Activated B cell treated with CpG ODN at 0.5 μM for 24 hours (primary cell): ENCODE results near the gene DMAC2L. TPM values are rescaled to one million over a fixed set of nuclear protein-coding genes. Genes with fewer than 3 reads are reported as not detected.
"Not testable (repeated sequence)": the region's sequence is repeated elsewhere in the genome, so short reads cannot be mapped to it uniquely, and the experiment has no call there.

Source experiments
- ATAC-seq: fragments of 200-7000 bp; cut with Tn5 transposase; one replicate; pipeline ENCODE4 v1.10.0; 2021; ENCODE audit warnings: low read depth, mild to moderate bottlenecking, moderate library complexity
- CTCF ChIA-PET: fragments of 350-600 bp; sonication (Branson Sonifier 250); formaldehyde crosslinking; loops from one replicate; lab custom pipeline; 2021; ENCODE audit warnings: antibody characterized with exemption; lab: Charles Lee
- POLR2A ChIA-PET: fragments of 350-600 bp; sonication (Branson Sonifier 250); formaldehyde crosslinking; loops from one replicate; lab custom pipeline; 2021; ENCODE audit warnings: antibody characterized with exemption; lab: Charles Lee
- DNase-seq: peaks from one replicate; pipeline ENCODE4 v3.0.0; 2022
- H3K27ac Mint-ChIP-seq: one replicate; pipeline ENCODE4 v1.8.0; 2020; ENCODE audit warnings: mixed read lengths
- H3K27me3 Mint-ChIP-seq: one replicate; pipeline ENCODE4 v1.8.0; 2021; ENCODE audit warnings: mixed read lengths
- H3K36me3 Mint-ChIP-seq: one replicate; pipeline ENCODE4 v1.8.0; 2021; ENCODE audit warnings: low read depth, mixed read lengths
- H3K4me1 Mint-ChIP-seq: one replicate; pipeline ENCODE4 v1.8.0; 2021; ENCODE audit warnings: mixed read lengths
- H3K4me3 Mint-ChIP-seq: one replicate; pipeline ENCODE4 v1.8.0; 2020; ENCODE audit warnings: mild to moderate bottlenecking, mixed read lengths
- H3K9me3 Mint-ChIP-seq: one replicate; pipeline ENCODE4 v1.8.0; 2020; ENCODE audit warnings: mixed read lengths
- CTCF ChIP-seq: fragments of 200-600 bp; IDR thresholded peaks from one replicate; pipeline ENCODE4 v1.8.0; 2022; ENCODE audit warnings: antibody characterized with exemption, mild to moderate bottlenecking
- intact Hi-C: fragments of 100-400 bp; cut with micrococcal nuclease; formaldehyde crosslinking; loops from one replicate; pipeline ENCODE4 v1.15.1; 2024
- total RNA-seq: library from RNA; stranded (reverse); gene quantifications from 2 replicates; pipeline ENCODE4 v1.2.3, GENCODE V29; 2022

DMAC2L gene
- total RNA-seq, 1 donor from 2014 or later: 32.2 TPM

DNA sequence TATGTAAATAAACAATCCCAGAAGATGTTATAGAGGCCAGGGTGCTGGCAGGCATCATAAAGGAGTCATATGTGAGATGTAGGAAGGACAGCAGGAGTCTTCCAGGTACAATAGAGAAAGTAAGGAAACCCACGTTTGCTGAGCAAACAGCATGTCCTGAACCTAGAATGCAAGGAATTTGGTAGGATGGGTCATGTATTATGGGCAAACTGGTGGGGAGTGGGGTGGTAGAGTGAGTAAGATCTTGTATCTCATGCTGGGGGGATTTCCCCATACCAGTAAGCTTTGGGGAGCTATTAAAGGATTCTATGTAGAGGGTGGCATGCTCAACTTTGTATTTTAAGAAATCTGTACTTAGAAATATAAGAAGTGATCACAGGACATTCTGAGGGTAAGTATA, 43.6 kb downstream of the DMAC2L start:
- Mint-ChIP-seq H3K36me3 (peaks cover 45% of the 10 kb centered on the region), H3K27ac (no peak overlapping the region), H3K9me3 (no peaks in the 10 kb centered on the region), H3K4me1 (peaks cover 6% of the 10 kb centered on the region), H3K4me3 (no peak overlapping the region), H3K27me3 (no peaks in the 10 kb centered on the region)
- ChIA-PET CTCF (no interaction called here), POLR2A (no interaction called here)
- no peak for ATAC-seq
- intact Hi-C loops: no loop called here
- DNase-seq: no peak
- no peak for TF ChIP-seq CTCF

- H3K4me1 Mint-ChIP-seq, intact Hi-C loops, ATAC-seq, H3K27me3 Mint-ChIP-seq, H3K4me3 Mint-ChIP-seq, DNase-seq, CTCF ChIA-PET, H3K9me3 Mint-ChIP-seq, H3K27ac Mint-ChIP-seq: not testable (repeated sequence)
- peaks cover 45% of the 10 kb centered on the region for H3K36me3 Mint-ChIP-seq
- POLR2A ChIA-PET: interaction anchor here (0.6 kb wide), 1 partner anchor 40 kb away, joined by 3 read pairs; no protein-coding TSS in a partner anchor
Measured at GRCh38 chr14:50356283-50356682, 44.2 kb downstream of the DMAC2L start.

DNA sequence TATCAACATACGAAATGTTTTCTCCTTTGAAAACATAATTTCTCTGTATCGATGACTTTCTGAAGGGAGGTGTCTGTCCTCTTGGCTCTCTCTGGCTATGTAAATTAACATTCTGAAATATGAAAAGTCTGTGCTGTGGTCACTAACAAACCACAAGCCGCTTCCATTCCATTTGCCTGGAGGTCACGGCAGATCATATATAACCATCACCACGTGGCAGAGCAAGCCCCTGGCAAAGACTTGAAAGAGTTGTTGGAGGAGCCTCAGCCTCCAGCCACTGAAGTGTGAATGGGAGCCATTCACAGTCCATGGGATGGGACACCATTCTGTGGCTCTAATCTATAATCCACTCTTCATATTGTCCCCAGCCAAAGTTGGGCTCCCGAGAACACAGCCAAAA, 45.0 kb downstream of the DMAC2L start:
- H3K4me1 Mint-ChIP-seq: peaks cover 2% of the 10 kb centered on the region
- no peak for ATAC-seq
- CTCF ChIA-PET: interaction anchor here (0.7 kb wide), 1 partner anchor 36 kb away, joined by 3 read pairs; no protein-coding TSS in a partner anchor
- no peak overlapping the region for H3K4me3 Mint-ChIP-seq
- H3K9me3 Mint-ChIP-seq: no peaks in the 10 kb centered on the region
- TF ChIP-seq CTCF: no peak
- intact Hi-C loops: no loop called here
- peaks cover 45% of the 10 kb centered on the region for H3K36me3 Mint-ChIP-seq
- no peaks in the 10 kb centered on the region for H3K27me3 Mint-ChIP-seq
- POLR2A ChIA-PET: no interaction called here
- DNase-seq: no peak
- H3K27ac Mint-ChIP-seq: no peak overlapping the region

- peaks cover 44% of the 10 kb centered on the region for H3K36me3 Mint-ChIP-seq
- ChIA-PET CTCF (interaction anchor here (0.7 kb wide), 1 partner anchor 37 kb away, joined by 3 read pairs; no protein-coding TSS in a partner anchor), POLR2A (no interaction called here)
- H3K4me1 Mint-ChIP-seq: peaks cover 8% of the 10 kb centered on the region
- no peak overlapping the region for H3K27ac Mint-ChIP-seq
- ATAC-seq (no peak), DNase-seq (no peak)
- no peak overlapping the region for H3K4me3 Mint-ChIP-seq
- intact Hi-C loops: no loop called here
- peaks cover 2% of the 10 kb centered on the region for H3K9me3 Mint-ChIP-seq
- TF ChIP-seq CTCF: no peak
- H3K27me3 Mint-ChIP-seq: no peaks in the 10 kb centered on the region
Measured at GRCh38 chr14:50357753-50358395, 45.8 kb downstream of the DMAC2L start.

GRCh38 chr14:50359631-50360030, 47.5 kb downstream of the DMAC2L start:
- H3K4me3 Mint-ChIP-seq: no peak overlapping the region

More at GRCh38 chr14:50359631-50360030, 47.5 kb downstream of the DMAC2L start:
- ChIA-PET CTCF (interaction anchor here (0.8 to 0.9 kb wide), 2 partner anchors 22 to 39 kb away, joined by 3 read pairs; no protein-coding TSS in a partner anchor), POLR2A (interaction anchor here (0.5 to 0.6 kb wide), 2 partner anchors 11 to 256 kb away, joined by 3 to 4 read pairs; no protein-coding TSS in a partner anchor)
- Mint-ChIP-seq H3K27me3 (no peaks in the 10 kb centered on the region), H3K27ac (no peak overlapping the region), H3K9me3 (peaks cover 2% of the 10 kb centered on the region), H3K4me1 (peaks cover 23% of the 10 kb centered on the region), H3K36me3 (peaks cover 34% of the 10 kb centered on the region)
- intact Hi-C loops: loop anchor here (5.0 kb wide), 1 partner anchor 473 kb away; the partner anchor contains the start of gene NIN
- no peak for TF ChIP-seq CTCF
- ATAC-seq (no peak), DNase-seq (no peak)
